GM19467 (cell line): Measurements from ENCODE around the gene PEX14.

ENCODE experiments used
- ATAC-seq: cut with Tn5 transposase; IDR thresholded peaks from one replicate; pipeline ENCODE4 v1.9.1; 2021; ENCODE audit warnings: mild to moderate bottlenecking, moderate library complexity; ENCODE audit not compliant: unreplicated experiment

The PEX14 gene

DNA sequence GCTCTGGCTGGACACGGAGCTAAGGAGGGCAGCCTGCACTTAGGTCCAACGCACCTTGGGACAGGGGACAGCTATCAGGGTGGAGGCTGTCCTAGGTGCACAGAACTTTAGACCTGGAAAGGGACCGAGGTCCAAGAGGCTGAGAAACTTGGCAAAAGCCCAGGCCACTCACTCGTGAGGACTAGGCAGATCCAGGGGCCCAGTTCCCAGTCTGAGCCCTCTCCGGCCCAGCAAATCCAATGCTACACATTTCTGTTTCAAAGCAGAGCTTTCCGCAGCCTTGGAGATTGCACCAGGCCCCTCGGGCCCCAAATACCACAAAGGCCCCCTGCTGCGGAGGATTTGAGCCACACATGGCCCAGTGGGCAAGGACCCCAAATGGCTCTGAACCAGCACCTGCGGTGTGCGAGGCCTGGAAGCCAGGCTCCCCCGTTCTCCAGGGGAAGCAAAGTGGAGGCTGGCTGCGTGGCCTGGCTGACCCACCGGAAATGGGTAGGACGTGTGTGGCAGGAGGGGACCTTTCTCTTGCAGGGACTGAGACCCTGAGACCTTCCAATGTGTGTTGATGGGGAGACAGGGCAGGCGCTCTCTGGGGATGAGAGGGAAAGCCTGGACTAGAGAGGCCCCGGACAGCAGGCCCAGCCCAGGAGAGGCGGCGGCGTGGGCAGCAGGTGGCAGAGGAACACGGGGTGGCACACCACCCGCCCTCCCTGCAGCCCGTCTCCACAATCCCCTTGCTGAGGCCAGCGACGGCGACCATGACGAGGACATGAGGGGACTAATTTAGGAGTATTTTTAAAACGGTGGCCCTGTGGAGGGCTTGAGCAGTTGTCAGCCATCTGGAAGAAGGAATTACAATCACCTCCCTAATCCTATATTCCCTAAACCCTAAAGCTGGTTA is 203.0 kb downstream of the PEX14 start:
- ATAC-seq: no peak

DNA sequence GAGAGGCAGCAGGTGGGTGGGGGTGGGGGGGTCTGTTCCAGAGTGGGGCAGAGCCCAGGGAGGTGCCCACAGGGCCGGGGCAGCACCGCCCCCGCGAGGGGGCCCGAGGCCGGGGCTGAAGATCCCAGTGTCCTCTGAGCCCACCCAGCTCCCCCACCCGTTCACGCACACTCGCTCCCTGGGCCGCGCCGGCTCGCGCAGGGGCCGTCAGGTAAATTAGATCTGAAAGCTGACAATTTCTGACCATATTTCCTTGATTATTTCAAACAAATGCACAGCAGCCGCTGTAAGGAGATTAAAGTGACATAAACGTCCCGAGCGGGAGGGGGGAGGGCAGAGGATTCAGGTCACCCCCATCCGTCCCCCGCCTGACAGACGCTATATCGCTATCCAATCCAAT is 203.7 kb downstream of the PEX14 start:
- no peak for ATAC-seq

DNA sequence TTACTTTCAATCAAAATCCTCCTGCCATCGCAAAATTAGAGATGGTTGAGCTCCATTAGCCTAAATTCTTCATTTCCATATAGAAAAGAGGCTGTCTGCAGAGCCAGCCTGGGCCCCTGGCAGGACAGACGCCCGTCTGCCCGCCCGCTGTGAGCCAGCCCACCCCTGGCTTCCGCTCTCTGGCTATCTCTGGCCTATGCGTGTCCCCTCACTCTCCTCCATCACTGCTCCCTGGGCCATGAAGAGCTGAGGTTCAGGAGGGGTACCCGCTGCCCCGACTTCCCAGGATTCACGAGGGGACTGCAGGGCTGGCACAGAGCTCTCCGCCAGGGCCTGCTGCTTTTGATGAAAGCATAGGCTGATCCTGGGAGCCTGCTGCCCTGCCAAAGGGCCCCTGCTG is 204.1 kb downstream of the PEX14 start:
- ATAC-seq: no peak

DNA sequence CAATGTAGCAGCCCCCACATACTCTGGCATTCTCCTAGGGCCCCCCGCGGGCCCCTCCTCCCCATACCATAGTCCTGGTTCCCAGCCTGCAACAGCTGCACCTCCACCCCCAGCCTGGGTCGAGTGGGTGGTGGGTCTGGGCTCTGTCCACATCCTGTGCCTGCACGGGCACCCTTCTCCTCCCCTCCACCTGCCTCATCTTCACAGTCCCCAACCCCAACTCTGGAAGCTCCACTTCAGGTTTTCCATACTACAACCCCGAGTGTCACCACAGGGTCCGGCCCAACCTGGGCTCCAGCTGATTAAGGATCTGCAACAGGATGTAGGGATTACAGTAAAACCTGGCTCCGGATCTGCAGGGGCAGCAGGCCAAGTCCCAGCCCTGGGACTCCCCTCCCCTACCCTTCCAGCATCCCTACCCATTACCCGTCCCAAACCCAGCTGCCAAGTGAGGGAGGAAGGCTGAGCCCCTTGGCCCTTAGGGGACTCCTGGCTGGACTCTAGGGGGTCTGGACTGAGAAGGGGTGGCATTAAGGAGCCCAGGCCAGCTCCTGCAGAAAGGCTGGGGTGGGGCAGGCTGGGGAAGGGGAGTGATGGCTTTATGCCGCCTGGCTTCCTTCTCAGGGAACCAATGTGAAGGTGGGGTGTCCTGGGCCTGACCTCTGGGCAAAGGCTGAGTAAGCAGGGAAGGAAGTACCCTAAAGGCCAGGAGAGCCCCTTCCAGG is 204.9 kb downstream of the PEX14 start:
- no peak for ATAC-seq
